ENCODE results near the gene ICAM4.
"Not testable (repeated sequence)": the region's sequence is repeated elsewhere in the genome, so short reads cannot be mapped to it uniquely, and the experiment has no call there.

The ICAM4 gene

DNA sequence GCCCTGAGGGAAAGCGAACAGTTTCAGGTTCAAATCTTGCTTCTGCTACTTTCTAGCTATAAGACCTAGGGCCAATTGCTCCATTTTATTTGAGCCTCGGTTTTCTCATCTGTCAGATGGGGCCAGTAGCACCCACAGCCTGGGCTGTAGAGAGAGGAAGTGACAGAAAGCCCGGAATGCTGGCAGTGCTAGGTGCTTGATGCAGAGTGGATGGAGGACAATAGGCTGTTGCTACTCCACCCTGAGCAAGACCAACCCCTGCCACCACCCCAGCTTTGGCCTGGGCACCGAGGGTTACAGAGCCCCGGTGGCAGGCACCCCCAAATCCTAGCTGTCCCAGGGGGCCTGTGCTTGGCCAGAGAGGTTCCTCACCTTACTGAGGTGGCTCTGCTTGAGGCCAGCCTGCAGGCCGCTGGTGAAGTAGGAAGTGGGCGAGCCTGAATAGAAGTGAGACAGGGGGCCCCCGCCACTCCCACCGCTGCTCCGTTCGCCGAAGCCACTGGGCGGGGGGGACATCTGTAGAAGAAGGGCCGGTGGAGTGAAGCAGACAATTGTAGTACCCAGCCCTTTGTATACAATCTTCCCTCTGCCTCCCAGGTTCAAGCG is 31.2 kb downstream of the ICAM4 start:
- no peak for DNase-seq

DNA sequence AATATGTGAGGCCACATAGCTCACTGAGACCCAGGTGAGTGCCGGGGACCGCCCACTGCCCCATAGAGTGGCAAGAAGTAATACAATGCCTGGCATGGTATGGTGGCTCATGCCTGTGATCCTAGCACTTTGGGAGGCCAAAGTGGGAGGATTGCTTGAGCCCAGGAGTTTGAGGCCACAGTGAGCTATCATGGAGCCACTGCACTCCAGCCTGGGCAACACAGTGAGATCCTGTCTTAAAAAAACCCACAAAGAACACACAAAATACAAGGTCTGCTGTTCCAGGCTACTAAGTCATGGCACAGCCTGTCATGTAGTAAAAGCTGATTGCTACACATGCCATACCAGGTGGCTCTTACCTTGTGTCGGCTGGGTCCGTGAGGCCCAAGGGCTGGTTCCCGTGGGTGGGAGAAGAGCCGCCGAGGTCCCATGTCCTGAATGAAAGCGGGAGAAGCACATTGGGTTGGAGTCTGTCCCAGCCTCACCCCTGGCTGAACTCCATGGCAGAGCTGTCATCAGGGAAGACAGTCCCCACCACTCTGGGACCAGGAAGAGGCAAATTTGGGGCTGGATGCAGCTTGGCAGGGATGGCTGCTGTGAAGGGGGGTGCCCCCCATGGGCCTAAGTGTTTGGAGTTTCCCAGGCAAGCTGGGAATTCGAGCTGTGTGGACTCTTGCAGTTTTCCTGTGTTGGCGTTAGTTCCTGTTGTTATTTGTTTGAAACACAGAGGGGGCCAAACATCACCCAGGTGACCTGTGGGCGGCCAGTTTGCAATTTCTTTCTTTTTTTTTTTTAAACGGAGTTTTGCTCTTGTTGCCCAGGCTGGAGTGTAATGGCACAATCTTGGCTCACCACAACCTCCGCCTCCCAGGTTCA is 32.3 kb downstream of the ICAM4 start:
- DNase-seq: no peak

DNA sequence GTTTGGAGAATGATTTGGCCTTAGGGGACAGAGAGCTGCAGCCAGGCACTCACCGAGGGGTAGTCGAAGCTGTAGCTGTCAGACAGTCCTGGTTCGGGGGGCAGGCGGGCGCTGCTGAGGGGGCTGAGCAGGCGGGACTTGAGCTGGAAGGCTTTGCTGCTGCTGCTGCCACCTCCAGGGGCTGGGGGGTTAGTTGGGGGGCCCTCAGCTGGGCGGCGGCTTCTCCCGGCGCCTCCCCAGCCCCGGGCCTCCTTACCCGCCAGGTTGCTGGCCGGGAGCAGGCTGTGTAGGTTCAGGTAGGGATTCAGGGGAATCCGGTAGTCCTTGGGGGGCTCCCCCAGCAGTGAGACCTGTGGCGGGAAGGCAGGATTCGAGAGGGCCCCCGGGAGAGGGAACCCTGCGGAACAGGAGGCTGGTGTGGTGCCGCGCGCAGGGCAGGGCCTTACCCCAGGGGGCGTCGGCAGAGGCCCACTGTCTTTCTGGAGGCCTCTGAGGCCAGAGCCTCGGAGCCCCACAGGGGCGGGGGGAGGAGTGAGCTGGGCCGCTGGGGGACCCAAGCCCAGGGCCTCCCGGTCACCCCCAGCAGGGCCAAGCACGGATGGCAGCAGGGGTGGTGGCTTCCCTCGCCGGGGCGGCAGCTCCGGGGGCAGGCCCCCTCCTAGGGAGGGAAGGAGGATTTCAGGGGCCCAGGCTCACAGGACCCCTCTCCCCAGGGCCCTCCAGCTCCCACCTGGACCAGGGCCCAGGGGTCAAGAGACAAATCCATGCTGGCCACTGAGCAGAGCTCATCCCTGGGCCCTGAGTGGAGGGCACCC is 34.1 kb downstream of the ICAM4 start:
- DNase-seq: no peak

DNA sequence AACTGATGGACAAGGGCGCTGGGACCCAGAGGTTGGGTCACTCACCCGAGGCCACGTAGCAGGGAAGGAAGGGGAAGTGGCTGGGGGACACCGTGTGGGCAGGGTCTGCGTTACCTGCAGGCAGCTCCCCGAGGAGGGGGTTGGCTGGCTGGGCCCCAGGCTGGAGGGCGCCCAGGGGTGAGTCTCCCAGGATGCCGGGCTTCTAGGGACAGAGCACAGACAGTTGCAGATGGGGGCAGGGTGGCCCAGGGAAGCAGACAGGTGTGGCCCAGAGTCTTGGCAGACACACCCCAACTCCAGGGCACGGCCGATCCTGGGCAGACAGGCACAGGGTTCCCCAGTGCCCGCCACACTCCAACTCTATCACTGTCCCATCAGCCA is 34.7 kb downstream of the ICAM4 start:
- no peak for DNase-seq

DNA sequence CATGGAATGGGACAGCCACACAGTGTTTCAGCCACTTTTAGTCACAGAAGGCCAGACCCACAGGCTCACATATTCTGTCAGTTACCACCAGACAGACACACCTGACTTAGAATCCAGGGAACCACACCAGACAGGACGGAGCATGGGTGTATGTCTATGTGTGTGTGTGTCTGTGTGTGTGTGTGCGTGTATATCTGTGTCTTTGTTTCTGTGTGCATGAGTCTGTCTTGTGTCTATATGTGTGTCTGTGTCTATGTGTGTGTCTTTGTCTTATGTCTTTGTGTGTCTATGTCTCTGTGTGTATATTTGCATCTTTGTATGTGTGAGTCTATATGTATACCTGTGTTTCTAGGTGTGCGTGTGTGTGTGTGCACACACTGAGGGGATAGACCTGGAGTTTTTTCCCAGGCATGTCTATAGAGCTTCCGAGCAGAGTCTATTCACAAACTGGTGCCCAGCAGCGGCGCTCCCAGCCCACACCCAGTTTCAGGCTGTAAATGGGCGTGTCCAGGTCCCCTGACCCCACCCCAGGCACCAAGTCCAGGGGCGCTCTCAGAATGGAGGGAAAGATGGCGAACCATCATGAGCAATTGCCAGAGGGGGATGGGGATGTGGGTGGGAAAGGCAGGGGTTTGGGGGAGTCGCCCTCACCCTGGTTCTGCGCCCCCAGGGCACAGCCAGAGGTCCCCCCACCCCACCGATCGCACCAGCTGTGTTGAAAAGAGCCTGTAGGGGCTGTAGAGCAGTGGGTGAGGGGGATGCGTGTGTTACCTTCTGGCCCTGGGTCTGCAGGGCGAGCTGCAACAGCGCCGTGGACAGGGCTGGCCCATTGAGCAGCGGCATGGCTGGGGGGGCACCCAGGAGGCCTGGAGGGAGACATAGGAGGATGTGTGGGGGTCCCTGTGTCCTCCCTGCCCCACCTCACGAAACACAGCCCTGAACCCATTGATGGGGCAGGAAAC is 35.4 kb downstream of the ICAM4 start:
- no peak for DNase-seq

DNA sequence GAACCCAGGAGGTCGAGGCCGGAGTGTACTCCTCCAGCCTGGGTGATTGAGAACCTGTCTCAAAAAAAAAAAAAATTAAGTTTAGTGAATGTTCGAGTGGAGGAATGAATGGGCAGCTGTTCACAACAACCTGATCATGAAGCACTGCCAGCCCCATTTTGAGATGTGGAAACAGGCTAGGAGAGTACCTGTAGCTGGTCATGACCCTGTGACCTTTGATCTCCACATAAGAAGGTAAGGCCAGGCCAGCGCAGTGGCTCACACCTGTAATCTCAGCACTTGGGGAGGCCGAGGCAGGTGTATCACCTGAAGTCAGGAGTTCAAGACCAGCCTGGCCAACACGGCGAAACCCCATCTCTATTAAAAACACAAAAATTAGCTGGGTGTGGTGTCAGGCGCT is 39.0 kb downstream of the ICAM4 start:
- DNase-seq: no peak

DNA sequence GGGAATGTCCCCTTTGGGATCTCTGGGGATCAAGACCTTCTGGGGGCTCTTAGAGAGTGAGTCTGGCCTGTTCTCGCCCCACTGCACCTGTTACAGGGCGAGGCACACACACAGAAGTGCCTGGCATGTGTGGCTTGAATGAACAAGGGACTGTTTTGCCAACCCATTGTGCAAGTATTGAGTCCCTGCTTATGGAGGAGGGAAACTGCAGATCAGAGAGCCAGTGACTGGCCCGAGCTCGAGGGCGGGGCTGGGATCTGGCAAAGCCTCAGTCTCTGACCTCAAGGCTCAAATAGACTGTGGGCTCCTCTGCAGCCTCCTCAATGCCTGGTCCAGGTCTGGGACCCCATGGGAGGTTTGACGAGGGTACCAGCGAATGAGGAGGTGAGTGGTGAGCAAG is 41.0 kb downstream of the ICAM4 start:
- DNase-seq: no peak

DNA sequence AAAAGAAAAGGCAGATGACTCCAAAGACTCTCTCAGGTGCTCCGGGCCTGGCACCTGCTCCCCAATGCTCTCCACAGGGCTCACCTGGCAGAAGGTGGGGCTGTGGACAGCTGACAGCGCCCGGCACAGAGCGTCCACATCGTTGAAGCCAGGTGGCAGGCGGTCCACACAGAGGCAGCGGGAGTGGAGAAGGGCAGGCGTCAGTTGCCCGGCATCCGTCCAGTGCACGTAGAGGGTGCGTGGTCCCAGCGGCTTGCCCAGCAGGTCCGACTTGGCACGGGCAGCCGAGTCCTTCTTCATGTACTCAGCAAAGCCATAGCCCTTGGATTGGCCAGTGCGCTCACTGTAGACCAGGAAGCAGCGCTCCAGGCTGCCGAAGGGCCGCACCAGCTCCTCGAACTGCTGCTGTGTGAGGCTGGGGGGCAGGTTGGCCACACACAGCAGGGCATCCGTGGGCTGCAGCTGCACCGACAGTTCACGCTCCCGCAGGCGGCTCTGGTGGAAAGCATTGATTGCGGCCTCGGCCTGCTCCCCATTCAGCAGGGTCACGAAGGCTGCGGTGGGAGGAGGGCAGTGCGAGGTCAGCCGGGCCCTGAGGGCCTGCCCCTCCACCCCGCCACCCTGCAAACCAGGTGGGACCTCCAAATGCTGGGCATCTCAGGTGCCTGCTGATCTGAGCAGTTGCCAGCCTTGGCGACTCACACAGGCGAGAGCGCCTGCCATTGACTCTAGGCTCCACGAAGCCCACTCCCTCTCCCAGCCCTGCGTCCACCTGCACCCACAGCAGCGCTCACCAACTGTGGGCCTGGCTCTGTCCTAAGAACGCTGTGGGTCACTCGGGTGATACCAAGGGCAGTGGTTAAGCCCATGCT is 42.0 kb downstream of the ICAM4 start:
- no peak for DNase-seq

DNA sequence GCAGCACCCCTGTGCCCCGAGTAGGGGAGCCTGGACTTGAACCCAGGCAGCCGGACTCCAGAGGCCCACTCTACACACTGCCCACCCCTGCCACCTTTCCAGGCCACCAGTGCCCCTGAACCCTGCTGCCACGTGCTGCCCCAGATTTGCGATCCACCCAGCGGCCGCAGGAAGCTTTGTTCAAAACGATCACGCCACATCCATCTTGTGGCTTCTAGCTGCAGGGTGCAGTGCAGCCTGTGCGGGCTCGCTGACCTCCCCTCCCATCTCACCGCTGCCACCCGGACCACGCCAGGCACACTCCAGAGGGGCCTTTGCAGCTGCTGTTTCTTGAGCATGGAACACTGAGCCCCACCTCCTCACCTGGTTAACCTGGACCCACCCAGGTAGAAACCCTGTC is 42.8 kb downstream of the ICAM4 start:
- no peak for DNase-seq

DNA sequence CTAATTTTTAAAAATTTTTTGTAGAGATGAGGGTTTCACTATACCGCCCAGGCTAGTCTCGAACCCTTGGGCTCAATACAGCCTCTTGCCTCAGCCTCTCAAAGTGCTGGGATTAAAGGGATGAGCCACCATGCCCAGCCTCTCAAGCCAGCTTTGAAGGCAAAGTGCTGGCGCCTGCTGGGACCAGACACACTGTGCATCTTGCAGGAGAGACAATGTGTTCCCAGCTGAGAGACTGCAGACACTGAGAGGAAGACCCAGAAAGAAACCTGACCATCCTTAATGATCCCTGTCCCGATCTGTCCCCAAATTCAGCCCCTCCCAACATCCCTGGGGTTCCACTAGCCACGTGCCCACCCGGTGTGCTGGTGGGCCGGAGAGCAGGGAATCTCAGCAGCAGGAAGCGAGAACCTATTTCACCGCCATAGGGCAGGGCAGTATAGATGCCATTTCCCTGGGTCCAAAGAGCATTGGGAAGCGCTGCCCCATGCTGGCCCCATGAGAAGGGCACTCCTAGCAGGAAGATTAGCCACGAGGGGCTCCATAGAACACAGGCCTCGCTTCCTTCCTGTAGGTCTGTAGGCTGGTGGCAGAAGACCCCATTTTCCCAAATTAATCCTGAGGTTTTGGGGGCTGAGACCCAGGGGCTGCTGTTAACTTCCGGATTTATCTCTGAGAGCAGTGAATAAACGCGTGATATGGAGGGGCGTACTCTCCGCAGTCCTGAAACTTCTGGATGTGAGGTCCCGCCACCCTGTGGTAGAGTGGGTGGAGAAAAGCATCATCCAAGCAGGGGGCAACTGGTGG is 45.6 kb downstream of the ICAM4 start:
- no peak for DNase-seq

DNA sequence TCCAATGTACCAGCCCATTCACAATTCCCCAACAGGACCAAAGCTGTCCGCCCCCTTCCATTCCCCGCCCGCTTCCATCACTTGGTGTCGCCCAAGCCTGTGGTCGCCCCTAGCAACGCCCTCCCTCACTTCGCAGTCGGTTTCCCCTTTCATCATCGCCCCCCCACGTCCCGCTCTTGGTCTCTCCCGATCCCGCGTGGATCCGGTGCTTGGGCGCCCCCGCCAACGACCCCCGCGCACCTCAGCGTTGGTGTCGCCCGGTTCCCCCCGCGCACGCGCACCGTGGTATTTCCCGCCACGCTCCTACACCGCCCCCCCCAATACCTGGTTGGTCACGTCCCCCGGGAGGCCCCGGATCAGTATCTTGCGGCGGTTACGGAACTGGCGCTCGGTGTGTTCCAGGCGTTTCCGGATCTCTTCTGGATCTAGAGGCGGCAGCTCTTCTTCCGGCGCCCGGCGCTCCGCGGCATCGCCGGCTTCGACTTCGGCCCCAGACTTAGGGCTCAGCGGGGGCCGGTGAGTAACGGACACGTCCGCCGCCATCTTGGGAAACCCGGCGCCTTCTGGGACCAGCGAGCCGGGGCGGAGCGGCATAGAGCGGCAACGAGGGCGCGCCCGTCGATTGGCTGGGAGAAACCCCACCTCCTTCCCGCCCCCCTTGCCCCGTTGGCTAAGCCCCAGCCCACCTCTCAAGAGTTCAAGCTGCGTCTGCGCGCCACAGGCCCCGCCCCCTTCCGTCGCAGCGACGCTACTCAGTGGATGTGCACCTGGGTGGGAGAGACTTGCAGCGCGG is 46.4 kb downstream of the ICAM4 start, which contains the start of gene RAVER1:
Gene RAVER1, minus strand, starts transcription at position 565 of the 793 bp plus-strand sequence. Its CDS starts 22 bp downstream, at position 543.
- peak; percentile 82 to 98 (median 95) for DNase-seq

DNA sequence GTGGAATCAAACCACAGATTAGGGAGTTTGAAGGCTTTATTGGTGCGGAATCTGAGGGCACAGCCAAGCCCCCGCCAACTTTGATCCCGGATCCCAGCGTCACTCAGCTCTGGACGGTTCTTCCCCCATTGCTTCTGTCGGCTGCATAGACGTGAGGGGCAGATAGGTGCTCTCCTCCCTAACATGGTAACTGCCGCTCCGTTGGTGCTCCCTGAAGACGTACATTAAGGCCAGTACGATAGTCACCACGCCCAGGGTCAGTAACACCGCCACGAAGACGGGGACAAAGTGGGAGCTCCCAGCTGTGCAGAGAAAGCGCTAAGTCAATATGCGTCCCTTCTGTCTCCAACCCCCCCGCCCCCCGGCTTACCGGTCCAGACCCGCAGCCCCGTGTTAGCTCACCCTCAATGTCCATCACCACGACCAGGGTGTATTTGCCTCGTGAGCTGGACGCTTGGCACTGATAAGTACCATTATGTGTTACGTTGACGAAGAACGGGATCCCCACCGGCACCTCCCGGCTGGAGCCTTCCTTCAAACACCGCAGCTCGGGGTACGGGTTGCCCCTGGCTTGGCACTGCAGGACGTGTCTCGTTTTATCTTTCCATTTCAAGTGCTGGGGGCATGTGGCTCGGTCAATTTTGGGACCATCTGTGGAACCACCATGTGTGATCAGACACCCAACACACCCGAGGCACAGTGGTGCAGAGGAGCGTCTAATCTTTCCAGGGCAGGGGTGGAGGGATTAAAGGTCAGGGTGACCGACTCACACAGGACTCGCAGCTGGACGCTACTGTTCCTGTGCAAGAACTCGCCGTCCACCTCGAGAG is 47.2 kb downstream of the ICAM4 start:
- DNase-seq: no peak

DNA sequence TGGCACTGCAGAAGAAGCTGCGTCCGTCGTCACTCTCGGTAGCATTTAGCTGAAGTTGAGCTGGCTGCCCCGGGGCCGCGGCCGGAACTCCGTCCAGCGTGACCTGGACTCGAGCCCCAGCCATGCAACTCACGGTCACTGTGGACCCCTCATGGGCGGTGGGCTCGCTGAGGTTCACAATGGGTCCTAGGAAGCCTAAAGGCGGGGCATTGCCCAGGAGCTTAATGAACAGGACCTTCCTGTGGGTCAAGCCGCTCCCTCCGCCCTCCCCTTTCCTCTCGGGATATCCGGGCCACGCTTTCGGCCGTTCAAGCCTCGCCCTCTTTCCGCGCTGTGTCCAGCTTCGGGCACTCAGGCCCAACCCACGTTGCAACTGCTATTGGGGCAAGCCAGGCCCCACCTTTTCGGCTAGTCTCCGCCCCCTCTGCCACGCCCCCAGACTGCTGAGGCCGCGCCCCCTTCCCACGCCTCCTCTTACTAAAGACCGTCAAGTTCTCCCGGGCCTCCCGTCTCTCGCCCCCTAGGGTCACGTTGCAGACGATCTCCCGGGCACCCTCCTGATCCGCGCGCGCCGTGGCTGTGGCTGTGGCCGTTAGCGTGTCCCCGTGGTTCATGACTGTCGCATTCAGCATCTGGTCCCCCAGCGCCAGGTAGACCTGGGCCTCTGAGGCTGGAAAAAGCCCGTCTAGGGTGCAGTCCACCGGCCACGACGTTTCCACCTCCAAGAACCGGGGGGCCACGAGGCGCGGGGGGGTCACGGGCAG is 48.0 kb downstream of the ICAM4 start:
- DNase-seq: peak in 50 of 51 donors; percentile 3 to 81 (median 61)

DNA sequence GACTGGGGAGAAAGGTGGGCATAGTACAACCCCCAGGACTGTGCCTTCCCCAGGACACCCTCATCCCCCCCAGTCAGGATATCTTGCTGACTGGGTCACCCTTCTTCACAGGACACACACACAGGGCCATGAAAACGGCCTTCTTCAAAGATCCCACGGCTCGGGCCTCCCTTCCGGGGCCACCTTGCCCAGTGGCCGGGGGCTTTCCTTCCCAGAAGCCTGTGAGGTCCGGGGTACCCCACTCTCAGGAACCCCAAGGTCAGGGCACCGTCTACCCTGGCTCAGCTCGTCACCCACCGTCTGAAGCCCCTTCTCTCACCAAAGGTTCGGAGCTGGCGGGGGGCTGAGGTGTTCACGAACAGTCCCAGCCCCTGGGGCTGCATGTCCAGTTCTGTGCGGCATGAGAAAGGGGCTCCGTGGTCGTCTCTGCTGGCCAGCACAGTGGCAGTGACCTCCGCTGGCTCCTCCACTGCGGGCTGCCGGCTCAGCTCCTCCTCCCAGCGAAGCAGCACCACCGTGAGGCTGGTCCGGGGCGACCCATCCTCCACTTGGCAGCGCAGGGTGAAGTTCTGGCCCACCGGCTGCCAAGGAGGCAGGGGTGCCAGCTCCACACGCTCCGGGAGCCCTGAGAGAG is 48.7 kb downstream of the ICAM4 start:
- DNase-seq: peak in 19 of 51 donors; percentile 5 to 49 (median 24)

DNA sequence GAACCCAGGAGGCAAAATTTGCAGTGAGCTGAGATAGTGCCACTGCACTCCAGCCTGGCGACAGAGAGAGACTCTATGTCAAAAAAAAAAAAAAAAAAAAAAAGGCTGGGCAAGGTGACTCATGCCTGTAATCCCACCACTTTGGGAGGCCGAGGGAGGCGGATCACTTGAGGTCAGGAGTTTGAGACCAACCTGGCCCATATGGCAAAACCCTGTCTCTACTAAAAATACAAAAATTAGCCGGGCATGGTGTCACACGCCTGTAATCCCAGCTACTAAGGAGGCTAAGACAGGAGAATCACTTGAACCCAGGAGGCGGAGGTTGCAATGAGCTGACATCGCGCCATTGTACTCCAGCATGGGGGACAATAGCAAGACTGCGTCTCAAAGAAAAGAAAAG is 50.0 kb downstream of the ICAM4 start:
- not testable (repeated sequence) for DNase-seq

Data from hypothalamus (tissue), 51 donors.